Measurements from ENCODE around the gene LRP1B. TPM values are rescaled to one million over a fixed set of nuclear protein-coding genes. Genes with fewer than 3 reads are reported as not detected.

LRP1B gene
- total and polyA plus RNA-seq, 2 of the 8 experiments (the other 6 are each of a cell fraction or from before 2014, with no cell fraction given) = 0.03 TPM; not detected in 1

- no peak overlapping the region for H2BK15ac ChIP-seq (ENCODE audit: low read length)
- no peak overlapping the region for H3K4me2 ChIP-seq (ENCODE audit: insufficient read depth in 1 of 2, low read depth in 2 of 2, low read length in 2 of 2)
- H3K23me2 ChIP-seq (ENCODE audit: low read depth, low read length) = no peaks in the 10 kb centered on the region
- H4K91ac ChIP-seq (replicated peaks; ENCODE audit: insufficient read length, low read length) = no peak overlapping the region
- no peak for DNase-seq (ENCODE audit: low read depth in 1 of 2, low spot score in 2 of 2)
- H3K18ac ChIP-seq (ENCODE audit: extremely low read depth, low read length) = no peak overlapping the region
- no peak for FAIRE-seq
- no peak overlapping the region for H2BK120ac ChIP-seq (replicated peaks; ENCODE audit: low read depth, low read length)
- H3K4me3 ChIP-seq (ENCODE audit: extremely low read depth in 1 of 4, insufficient read depth in 2 of 4, low read depth in 3 of 4, low read length in 4 of 4) = no peak overlapping the region
- no peaks in the 10 kb centered on the region for H3K27me3 ChIP-seq (replicated peaks in 1 of 4; ENCODE audit: control insufficient read depth in 3 of 4, extremely low read depth in 1 of 4, insufficient read depth in 3 of 4, low read length in 3 of 4)
- no peak overlapping the region for H2AK5ac ChIP-seq (ENCODE audit: low read depth, low read length)
- POLR2A ChIA-PET (ENCODE audit: partially characterized antibody) = no interaction called here
- H3K23ac ChIP-seq (ENCODE audit: insufficient read length) = no peak overlapping the region
- no peak overlapping the region for H4K5ac ChIP-seq (ENCODE audit: insufficient read length, low read depth, low read length)
- CTCF ChIA-PET (ENCODE audit: partially characterized antibody) = interaction anchor here (0.7 to 4.2 kb wide), 2 partner anchors 9 to 287 kb away, joined by 3 to 21 read pairs; no protein-coding TSS in a partner anchor
- H3K27ac ChIP-seq (ENCODE audit: low read depth, low read length) = no peak overlapping the region
- no peak overlapping the region for H2BK12ac ChIP-seq (ENCODE audit: low read depth, low read length)
- H3K14ac ChIP-seq (ENCODE audit: insufficient read length) = no peak overlapping the region
- no peaks in the 10 kb centered on the region for H3K36me3 ChIP-seq (ENCODE audit: control insufficient read depth in 2 of 4, insufficient read depth in 4 of 4, low read length in 3 of 4)
- H3K56ac ChIP-seq (replicated peaks; ENCODE audit: insufficient read length, low read depth, low read length) = no peak overlapping the region
- no peak overlapping the region for H3K4ac ChIP-seq (replicated peaks; ENCODE audit: insufficient read length, low read depth, low read length)
- WGBS, 2 experiments (ENCODE audit: extremely low coverage in 1 of 2, insufficient coverage in 1 of 2, insufficient read length in 1 of 2, insufficient replicate concordance in 2 of 2, low coverage in 1 of 2, low lambda C conversion rate in 2 of 2, missing lambda C conversion rate in 1 of 2) = 96% methylated on average over 2 of the region's 2 CpGs; no CpG with 5 or more reads in 1 of the 2 experiments
- H3K9ac ChIP-seq (replicated peaks in 1 of 4; ENCODE audit: extremely low read depth in 1 of 4, low read depth in 3 of 4, low read length in 3 of 4) = no peak overlapping the region
- H3K79me1 ChIP-seq (ENCODE audit: low read depth, low read length) = no peaks in the 10 kb centered on the region
- H3K9me3 ChIP-seq (ENCODE audit: insufficient read depth in 2 of 2, low read depth in 1 of 2, low read length in 1 of 2) = peaks cover 0 to 2% of the 10 kb centered on the region in 2 experiments; a peak in 1 of 4 replicates
- no peak overlapping the region for H2BK5ac ChIP-seq (ENCODE audit: low read depth, low read length)
- no peaks in the 10 kb centered on the region for H3K79me2 ChIP-seq (ENCODE audit: control insufficient read depth in 1 of 2, insufficient read depth in 2 of 2, low read length in 2 of 2)
- H2BK20ac ChIP-seq (ENCODE audit: low read length) = no peak overlapping the region
- no peak overlapping the region for H2AFZ ChIP-seq (ENCODE audit: low read length)
- H4K8ac ChIP-seq (ENCODE audit: extremely low read depth, insufficient read depth, low read length) = no peak overlapping the region
- no peaks in the 10 kb centered on the region for H4K20me1 ChIP-seq (replicated peaks in 1 of 2; ENCODE audit: control insufficient read depth in 1 of 2, insufficient read depth in 2 of 2, low read length in 2 of 2)
- no peaks in the 10 kb centered on the region for H3K4me1 ChIP-seq (replicated peaks in 1 of 4; ENCODE audit: control insufficient read depth in 3 of 4, insufficient read depth in 4 of 4, low read length in 3 of 4)
- TF ChIP-seq CHD1 (IDR thresholded peaks at IDR 0.05; ENCODE audit: low read depth, low read length) (no peak), ATF3 (IDR thresholded peaks at IDR 0.05; ENCODE audit: insufficient read depth, low read depth, low read length) (no peak), E2F6 (IDR thresholded peaks at IDR 0.05) (no peak), TBP (IDR thresholded peaks at IDR 0.05; ENCODE audit: low read depth, low read length) (no peak), YY1 (IDR thresholded peaks at IDR 0.05; ENCODE audit: low read depth, low read length) (no peak), HDAC2 (IDR thresholded peaks at IDR 0.05; ENCODE audit: borderline replicate concordance in 1 of 2, low read depth in 2 of 2, low read length in 2 of 2) (no peak), CBX5 (IDR thresholded peaks at IDR 0.05; ENCODE audit: low read depth, low read length) (no peak), RXRA (IDR thresholded peaks at IDR 0.05; ENCODE audit: insufficient read depth, low read depth, low read length) (no peak), USF2 (IDR thresholded peaks at IDR 0.05; ENCODE audit: low read length) (no peak), KDM4A (IDR thresholded peaks at IDR 0.05; ENCODE audit: low read depth, low read length, severe bottlenecking) (no peak), ZNF274 (IDR thresholded peaks at IDR 0.05; ENCODE audit: borderline replicate concordance, extremely low read depth, low read length) (no peak), SP2 (IDR thresholded peaks at IDR 0.05; ENCODE audit: low read length) (no peak)
Observed at GRCh38 chr2:140577453-140577852, 1553.4 kb downstream of the LRP1B start.

Data from H1 (cell line).